ENCODE results near the gene UFSP2.
A peak's percentile ranks its signal among the peaks of the same experiment; 100 is the strongest.

UFSP2 gene

DNA sequence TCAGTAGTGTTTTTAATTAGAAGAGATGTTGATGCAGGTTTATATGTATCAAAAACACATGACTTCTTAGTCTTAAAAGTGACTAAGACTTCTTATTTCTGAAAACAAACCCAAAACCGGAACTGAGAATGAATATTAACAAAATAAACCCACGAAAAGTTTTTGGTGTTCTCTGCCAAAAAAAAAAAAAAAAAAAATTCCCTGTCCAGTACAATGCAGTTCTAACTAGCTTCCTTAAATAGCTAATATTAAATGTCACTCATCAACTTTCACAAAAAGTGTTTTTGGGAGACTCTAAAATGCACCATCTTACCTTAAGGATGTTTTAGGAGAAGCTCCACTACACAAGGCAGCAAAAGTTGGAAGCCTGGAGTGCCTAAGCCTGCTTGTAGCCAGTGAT, 27.1 kb downstream of the UFSP2 start:
- TF ChIP-seq, protein P1, sequence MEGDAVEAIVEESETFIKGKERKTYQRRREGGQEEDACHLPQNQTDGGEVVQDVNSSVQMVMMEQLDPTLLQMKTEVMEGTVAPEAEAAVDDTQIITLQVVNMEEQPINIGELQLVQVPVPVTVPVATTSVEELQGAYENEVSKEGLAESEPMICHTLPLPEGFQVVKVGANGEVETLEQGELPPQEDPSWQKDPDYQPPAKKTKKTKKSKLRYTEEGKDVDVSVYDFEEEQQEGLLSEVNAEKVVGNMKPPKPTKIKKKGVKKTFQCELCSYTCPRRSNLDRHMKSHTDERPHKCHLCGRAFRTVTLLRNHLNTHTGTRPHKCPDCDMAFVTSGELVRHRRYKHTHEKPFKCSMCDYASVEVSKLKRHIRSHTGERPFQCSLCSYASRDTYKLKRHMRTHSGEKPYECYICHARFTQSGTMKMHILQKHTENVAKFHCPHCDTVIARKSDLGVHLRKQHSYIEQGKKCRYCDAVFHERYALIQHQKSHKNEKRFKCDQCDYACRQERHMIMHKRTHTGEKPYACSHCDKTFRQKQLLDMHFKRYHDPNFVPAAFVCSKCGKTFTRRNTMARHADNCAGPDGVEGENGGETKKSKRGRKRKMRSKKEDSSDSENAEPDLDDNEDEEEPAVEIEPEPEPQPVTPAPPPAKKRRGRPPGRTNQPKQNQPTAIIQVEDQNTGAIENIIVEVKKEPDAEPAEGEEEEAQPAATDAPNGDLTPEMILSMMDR (IDR thresholded peaks at IDR 0.05; ENCODE audit: extremely low read depth, insufficient read depth, missing control alignments), result no peak
- DNase-seq (ENCODE audit: low spot score), result no peak
- in situ Hi-C loops (cut with MboI; ENCODE audit: low pct_unique_long_range_greater_than_20kb, low sequenced_read_pairs, unreplicated experiment), result no loop called here

DNA sequence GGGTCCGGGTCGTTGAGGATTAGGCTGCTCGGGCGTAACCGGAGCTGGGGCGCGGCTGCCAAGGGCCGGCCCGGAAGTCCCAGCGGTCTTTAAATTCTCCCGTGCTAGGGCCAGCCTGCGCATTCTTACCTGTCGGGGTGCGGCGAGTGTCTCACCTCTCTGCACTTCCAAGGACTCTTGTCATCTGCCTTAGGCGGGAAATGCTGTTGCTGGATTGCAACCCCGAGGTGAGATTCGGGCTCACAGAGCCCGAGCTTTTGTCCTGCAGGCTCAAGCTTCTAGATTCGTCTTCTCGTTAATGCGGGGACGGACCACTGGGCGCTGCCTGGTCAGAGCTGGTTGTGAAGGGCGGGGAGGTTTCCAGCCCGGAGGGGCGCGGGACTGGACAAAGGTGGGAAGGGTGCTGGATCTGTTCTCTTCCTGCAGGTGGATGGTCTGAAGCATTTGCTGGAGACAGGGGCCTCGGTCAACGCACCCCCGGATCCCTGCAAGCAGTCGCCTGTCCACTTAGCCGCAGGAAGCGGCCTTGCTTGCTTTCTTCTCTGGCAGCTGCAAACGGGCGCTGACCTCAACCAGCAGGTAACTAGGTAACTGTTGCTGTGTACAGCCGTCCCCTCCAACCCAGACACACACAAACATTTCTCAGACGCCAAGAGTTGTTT, 28.9 kb downstream of the UFSP2 start, which contains the start of gene ANKRD37:
ANKRD37 (plus strand) TSS at position 118 of the 662 bp plus-strand sequence; CDS start at position 201, 83 bp downstream.
- in situ Hi-C loops (cut with MboI; ENCODE audit: low pct_unique_long_range_greater_than_20kb, low sequenced_read_pairs, unreplicated experiment), result no loop called here

DNA sequence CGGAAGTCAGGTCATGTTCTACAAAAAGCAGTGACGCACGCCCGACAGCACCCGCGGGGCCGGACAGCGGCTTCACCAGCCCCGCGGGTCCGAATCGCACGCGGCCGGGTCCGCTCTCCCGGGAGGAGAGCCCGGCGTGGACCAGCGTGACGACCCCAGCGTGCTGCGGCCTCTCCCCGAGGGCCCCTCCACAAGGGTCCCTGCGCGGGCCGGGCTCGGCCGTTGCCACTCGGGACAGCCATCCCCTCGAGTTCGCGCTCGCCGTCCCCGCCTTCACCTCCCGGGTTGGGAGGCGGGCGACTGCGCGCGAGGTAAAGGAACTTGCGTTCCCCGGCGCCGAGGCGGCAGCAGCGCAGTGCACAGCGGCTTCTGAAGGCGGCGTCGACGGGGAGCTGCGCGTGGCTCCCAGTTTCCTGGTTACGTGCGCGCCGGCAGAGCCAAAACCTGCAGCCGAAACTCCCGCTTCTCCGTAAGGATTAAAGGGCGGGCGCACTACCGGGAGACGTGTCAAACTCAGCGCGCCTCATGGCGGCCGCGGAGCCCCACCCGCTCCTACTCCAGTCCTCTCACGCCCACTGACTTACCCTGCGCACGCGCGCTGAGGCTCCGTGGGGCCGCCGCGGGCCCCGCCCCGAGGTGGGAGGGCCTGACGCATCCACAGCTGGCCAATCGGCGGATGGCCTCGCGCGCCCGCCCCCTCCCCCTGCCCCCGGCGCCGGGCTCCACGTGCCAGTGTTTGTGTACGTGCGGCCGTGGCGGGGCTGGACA, 29.6 kb downstream of the UFSP2 start:
- DNase-seq (ENCODE audit: low spot score), result peak; percentile 98
- TF ChIP-seq, protein P1 (IDR thresholded peaks at IDR 0.05; ENCODE audit: extremely low read depth, insufficient read depth, missing control alignments), result no peak
- in situ Hi-C loops (cut with MboI; ENCODE audit: low pct_unique_long_range_greater_than_20kb, low sequenced_read_pairs, unreplicated experiment), result no loop called here

More for the DNA sequence above, 28.9 kb downstream of the UFSP2 start, which contains the start of gene ANKRD37:
- TF ChIP-seq, protein P1 (IDR thresholded peaks at IDR 0.05; ENCODE audit: extremely low read depth, insufficient read depth, missing control alignments), result no peak
- no peak for DNase-seq (ENCODE audit: low spot score)

DNA sequence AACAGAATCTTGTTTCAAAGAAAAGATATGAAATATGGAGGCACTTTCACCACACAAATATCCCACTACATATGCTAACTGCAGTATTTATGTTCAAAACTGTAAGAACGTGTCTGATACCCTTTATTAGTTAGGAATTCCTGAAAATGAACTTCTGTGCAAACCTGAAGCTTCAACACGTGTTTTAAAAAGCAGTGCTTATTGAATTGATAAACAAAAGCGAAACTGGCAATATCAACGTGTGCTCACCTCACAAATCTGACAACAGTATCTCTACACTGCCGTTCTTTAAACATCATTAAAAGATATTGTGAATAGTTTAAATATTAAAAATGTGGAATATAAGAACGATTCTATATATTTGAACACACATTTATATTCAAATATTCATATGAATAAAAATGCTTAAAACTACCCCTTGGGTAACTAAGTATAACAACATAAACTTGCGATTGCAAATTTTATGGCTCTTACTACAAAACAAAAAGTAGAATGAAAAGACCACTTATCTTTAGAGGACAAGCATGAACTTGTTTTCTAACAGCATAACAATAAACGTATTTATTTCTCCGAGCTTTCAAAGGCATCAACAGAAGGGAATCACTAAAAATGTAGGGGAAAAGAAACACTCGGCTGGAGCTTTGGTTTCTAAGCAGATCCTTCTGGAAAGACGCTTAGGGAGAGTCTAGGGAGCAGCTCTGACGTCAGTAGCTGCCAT, 30.4 kb downstream of the UFSP2 start, which contains the start of gene LRP2BP:
LRP2BP (minus strand) TSS at position 687 of the 718 bp plus-strand sequence. CDS start 17,738 bp downstream, outside the sequence.
- peak; percentile 41 for DNase-seq (ENCODE audit: low spot score)
- TF ChIP-seq, protein P1 (IDR thresholded peaks at IDR 0.05; ENCODE audit: extremely low read depth, insufficient read depth, missing control alignments), result no peak
- in situ Hi-C loops (cut with MboI; ENCODE audit: low pct_unique_long_range_greater_than_20kb, low sequenced_read_pairs, unreplicated experiment), result no loop called here

DNA sequence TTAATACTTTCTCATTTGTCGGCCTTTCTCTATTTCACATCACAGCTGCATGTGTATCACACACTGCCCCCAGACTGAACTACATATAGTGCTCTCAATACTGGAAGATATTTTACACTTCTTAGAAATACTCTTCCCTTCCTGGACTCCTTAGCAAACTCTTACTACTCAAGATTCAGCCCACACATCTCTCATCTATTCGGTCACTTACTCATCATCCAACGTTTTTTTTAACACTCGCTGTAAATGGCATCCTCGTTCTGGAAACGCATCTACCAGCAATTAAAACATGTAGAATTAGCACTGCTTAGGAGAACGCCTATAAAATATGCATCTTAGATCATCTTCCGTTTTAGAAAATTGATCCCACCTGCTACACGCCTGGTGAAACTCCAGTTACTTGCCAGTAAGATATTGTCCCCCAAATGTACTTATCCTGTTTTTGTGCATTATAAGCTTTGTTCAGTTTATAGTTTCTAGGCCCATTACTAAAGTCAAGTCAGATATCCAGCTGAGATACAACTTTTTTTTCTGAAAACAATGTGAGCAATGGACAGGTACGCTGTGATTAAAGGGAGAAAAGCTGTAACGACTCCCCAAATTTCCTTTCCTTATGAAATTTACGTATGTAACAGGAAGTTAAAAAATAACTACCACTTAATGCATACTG, 31.1 kb downstream of the UFSP2 start:
- in situ Hi-C loops (cut with MboI; ENCODE audit: low pct_unique_long_range_greater_than_20kb, low sequenced_read_pairs, unreplicated experiment), result no loop called here
- no peak for DNase-seq (ENCODE audit: low spot score)
- TF ChIP-seq, protein P1 (IDR thresholded peaks at IDR 0.05; ENCODE audit: extremely low read depth, insufficient read depth, missing control alignments), result no peak

DNA sequence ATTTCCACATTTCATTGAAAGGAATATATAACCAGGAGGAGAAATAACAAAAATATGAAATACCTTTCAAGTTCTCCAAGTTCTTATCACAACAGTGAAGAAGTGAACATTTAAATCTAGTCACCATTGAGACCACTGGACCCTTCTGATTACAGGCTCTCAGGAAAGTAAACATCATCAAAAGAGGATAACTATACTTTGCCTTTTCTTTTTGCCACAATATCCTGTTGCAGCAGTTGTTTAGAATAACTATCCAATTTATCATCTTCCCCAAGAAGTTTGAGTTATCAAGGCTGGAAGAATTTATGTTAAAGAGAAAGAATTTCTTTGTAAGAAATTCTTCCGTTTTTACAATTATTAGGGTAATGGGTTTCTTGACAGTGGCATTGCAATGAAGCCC, 33.6 kb downstream of the UFSP2 start:
- no peak for DNase-seq (ENCODE audit: low spot score)
- in situ Hi-C loops (cut with MboI; ENCODE audit: low pct_unique_long_range_greater_than_20kb, low sequenced_read_pairs, unreplicated experiment), result no loop called here
- TF ChIP-seq, protein P1 (IDR thresholded peaks at IDR 0.05; ENCODE audit: extremely low read depth, insufficient read depth, missing control alignments), result no peak

Measured in GM13977 (cell line).